SK-N-MC (cell line): ENCODE data around the gene HDAC1.

ENCODE experiments used
- EZH2 ChIP-seq: fragments of 200-600 bp; sonication (generic); IDR thresholded peaks from one replicate; pipeline ENCODE4 v1.6.1; 2017; ENCODE audit warnings: antibody characterized with exemption
- POLR2AphosphoS5 ChIP-seq: IDR thresholded peaks from 2 replicates; pipeline ENCODE4 v1.6.1; 2012; ENCODE audit warnings: mild to moderate bottlenecking, low read depth, low read length, borderline replicate concordance

- no peak for TF ChIP-seq EZH2
- TF ChIP-seq POLR2AphosphoS5, result no peak
Measured at GRCh38 chr1:32316903-32317277, 25.0 kb downstream of the HDAC1 start.
